ENCODE data around the gene KLHL25.

DNA sequence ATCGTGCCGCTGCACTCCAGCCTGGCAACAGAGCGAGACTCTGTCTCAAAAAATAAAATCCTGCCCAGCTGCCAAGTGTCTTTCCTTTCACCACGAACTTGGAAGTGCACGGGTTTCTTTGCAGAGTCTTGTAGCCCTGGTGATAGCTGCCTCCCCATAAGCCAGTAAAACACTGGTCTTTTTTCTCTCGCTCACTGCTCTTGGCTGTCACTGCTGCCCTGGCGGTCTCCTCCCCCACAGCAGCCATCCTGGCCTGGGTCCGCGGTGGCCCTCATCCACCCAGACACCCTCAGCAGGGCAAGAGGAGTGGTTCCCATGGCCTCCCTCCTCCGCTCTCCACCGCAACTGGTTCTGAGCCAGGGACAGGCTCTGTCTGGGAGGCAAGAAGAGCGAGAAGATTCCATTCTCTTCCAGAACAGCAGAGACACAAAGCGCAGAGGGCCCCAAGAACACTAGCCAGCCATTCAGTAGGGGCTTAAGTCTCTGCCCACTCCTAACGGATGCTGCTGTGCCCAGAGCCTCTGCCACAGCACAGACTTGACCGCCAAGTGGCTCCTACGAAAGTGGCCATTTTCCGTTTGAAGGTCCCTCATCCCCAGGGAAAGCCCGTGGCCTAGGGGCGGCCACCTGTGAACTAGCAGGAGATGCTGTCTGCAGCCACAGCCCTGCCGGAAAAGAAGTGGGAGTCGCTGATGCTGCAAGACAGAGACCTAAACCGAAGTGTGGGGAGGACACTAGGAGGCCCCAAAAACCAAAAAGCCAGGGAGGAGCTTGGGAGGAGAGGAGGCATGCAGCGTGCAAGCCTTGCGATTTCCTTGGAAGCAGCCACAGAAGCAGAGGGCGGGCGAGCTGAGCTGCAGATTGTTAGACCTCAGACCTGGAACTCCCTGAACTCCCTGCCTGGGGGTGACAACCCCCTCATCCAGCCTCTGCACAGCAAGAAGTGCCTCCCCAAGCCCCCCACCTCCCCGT is 44.1 kb downstream of the KLHL25 start:
- no peak for TF ChIP-seq POLR2A (IDR thresholded peaks at IDR 0.05)
- TF ChIP-seq, protein P1, sequence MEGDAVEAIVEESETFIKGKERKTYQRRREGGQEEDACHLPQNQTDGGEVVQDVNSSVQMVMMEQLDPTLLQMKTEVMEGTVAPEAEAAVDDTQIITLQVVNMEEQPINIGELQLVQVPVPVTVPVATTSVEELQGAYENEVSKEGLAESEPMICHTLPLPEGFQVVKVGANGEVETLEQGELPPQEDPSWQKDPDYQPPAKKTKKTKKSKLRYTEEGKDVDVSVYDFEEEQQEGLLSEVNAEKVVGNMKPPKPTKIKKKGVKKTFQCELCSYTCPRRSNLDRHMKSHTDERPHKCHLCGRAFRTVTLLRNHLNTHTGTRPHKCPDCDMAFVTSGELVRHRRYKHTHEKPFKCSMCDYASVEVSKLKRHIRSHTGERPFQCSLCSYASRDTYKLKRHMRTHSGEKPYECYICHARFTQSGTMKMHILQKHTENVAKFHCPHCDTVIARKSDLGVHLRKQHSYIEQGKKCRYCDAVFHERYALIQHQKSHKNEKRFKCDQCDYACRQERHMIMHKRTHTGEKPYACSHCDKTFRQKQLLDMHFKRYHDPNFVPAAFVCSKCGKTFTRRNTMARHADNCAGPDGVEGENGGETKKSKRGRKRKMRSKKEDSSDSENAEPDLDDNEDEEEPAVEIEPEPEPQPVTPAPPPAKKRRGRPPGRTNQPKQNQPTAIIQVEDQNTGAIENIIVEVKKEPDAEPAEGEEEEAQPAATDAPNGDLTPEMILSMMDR (IDR thresholded peaks at IDR 0.05): no peak

All from esophagus squamous epithelium (tissue), 4 donors.